Panc1 (cell line): Measurements from ENCODE around the gene ZIC2. TPM values are rescaled to one million over a fixed set of nuclear protein-coding genes. Genes with fewer than 3 reads are reported as not detected.
A peak's percentile ranks its signal among the peaks of the same experiment; 100 is the strongest.

Experiments used
- ATAC-seq: fragments of 200-7000 bp; cut with Tn5 transposase; 2 replicates; pipeline ENCODE4 v1.9.1; 2020; ENCODE audit warnings: mild to moderate bottlenecking, moderate library complexity
- BruUV-seq: library from RNA; stranded (reverse); fragments of 400-500 nt; replicated peaks from 2 replicates; lab custom pipeline; 2021; lab: Mats Ljungman, UMichigan
- CTCF ChIA-PET: fragments of 300-600 bp; sonication (Branson Sonifier 250); formaldehyde crosslinking; loops from one replicate; lab custom pipeline; 2022; ENCODE audit warnings: antibody characterized with exemption; lab: Charles Lee
- POLR2A ChIA-PET: fragments of 300-600 bp; sonication (Branson Sonifier 250); formaldehyde crosslinking; loops from one replicate; lab custom pipeline; 2022; ENCODE audit warnings: antibody characterized with exemption; lab: Charles Lee
- DNase-seq: peaks from one replicate; pipeline ENCODE4 v3.0.0-alpha.2; 2010; ENCODE audit warnings: low read depth, low spot score
- H3K27ac ChIP-seq: 2 replicates; pipeline ENCODE4 v1.5.1; 2011; ENCODE audit warnings: mild to moderate bottlenecking, low read length, inconsistent platforms
- H3K27me3 ChIP-seq: fragments of 200-500 bp; sonication (Bioruptor generic); 2 replicates; pipeline ENCODE4 v1.6.0; 2014; ENCODE audit warnings: low read length, inconsistent platforms; ENCODE audit not compliant: control insufficient read depth, insufficient read depth
- H3K36me3 ChIP-seq: fragments of 200-500 bp; sonication (Bioruptor generic); 2 replicates; pipeline ENCODE4 v1.5.1; 2014; ENCODE audit warnings: inconsistent platforms, mild to moderate bottlenecking, low read length, moderate library complexity; ENCODE audit not compliant: control insufficient read depth, insufficient read depth
- H3K4me1 ChIP-seq: 2 replicates; pipeline ENCODE4 v1.5.1; 2011; ENCODE audit warnings: inconsistent platforms, mild to moderate bottlenecking, low read length, moderate library complexity; ENCODE audit not compliant: control insufficient read depth, insufficient read depth
- H3K4me3 ChIP-seq, 2 experiments: 2 replicates each; pipeline ENCODE4 v1.5.1; 2011 to 2012; ENCODE audit warnings: low read depth in 2 of 2, low read length in 2 of 2, mild to moderate bottlenecking in 2 of 2, inconsistent platforms in 1 of 2, moderate library complexity in 1 of 2
- H3K9me3 ChIP-seq: fragments of 200-500 bp; sonication (Bioruptor generic); 2 replicates; pipeline ENCODE4 v1.5.1; 2014; ENCODE audit warnings: low read depth, mild to moderate bottlenecking, inconsistent platforms, low read length, moderate library complexity; ENCODE audit not compliant: control insufficient read depth, insufficient read depth
- CTCF ChIP-seq: fragments of 450-650 bp; IDR thresholded peaks from 2 replicates; pipeline ENCODE4 v1.5.1; 2017; ENCODE audit warnings: mild to moderate bottlenecking
- REST ChIP-seq, 2 experiments: IDR thresholded peaks; 2 replicates each; pipeline ENCODE4 v1.6.1; 2011 to 2012; ENCODE audit warnings: low read depth in 2 of 2, control low read depth in 1 of 2, low read length in 1 of 2, mild to moderate bottlenecking in 1 of 2, moderate library complexity in 1 of 2; ENCODE audit not compliant: insufficient read depth in 1 of 2
- SIN3A ChIP-seq: IDR thresholded peaks from 2 replicates; pipeline ENCODE4 v1.6.1; 2012; ENCODE audit warnings: low read depth, mild to moderate bottlenecking, low read length, moderate library complexity, borderline replicate concordance; ENCODE audit not compliant: insufficient read depth
- TCF7L2 ChIP-seq: IDR thresholded peaks from 2 replicates; pipeline ENCODE4 v1.6.1; 2011; ENCODE audit warnings: mild to moderate bottlenecking, low read depth, low read length, inconsistent platforms
- in situ Hi-C: cut with HindIII; loops from 2 replicates; pipeline ENCODE4 v1.10.0; 2016; ENCODE audit warnings: low sequenced_read_pairs, low pct_unique_long_range_greater_than_20kb
- intact Hi-C: fragments of 100-400 bp; cut with micrococcal nuclease; formaldehyde crosslinking; loops from one replicate; pipeline ENCODE4 v1.10.0; 2022; ENCODE audit not compliant: unreplicated experiment
- total RNA-seq: library from RNA; stranded (reverse); gene quantifications from one replicate; pipeline ENCODE4 v1.2.1, GENCODE V29; 2021; ENCODE audit not compliant: unreplicated experiment

The ZIC2 gene
- total RNA-seq, 1 experiment from 2014 or later = 54.5 TPM

- in situ Hi-C loops = no loop called here
- Histone ChIP-seq H3K4me1 (peaks cover 17% of the 10 kb centered on the region), H3K9me3 (no peaks in the 10 kb centered on the region), H3K36me3 (peaks cover 3% of the 10 kb centered on the region; the same call in 1 of the 2 replicates), H3K4me3 (peak overlapping the region; percentile 38 to 61), H3K27ac (peak overlapping the region; percentile 96), H3K27me3 (no peaks in the 10 kb centered on the region)
- TF ChIP-seq REST (IDR thresholded peaks at IDR 0.05; ENCODE audit: insufficient read depth in 1 of 2, low read depth in 2 of 2, low read length in 1 of 2) (no peak), TCF7L2 (no peak), SIN3A (no peak), CTCF (no peak)
- DNase-seq (no peak), ATAC-seq (no peak)
- BruUV-seq = no TSS peak
- intact Hi-C loops = loop anchor here (5.0 kb wide), 1 partner anchor 101 kb away; the partner anchor contains the start of gene PCCA
- ChIA-PET POLR2A (interaction anchor here (0.6 kb wide), 1 partner anchor 1657 kb away, joined by 9 read pairs; no protein-coding TSS in a partner anchor), CTCF (no interaction called here)
Observed at GRCh38 chr13:99986741-99987140, 5.2 kb downstream of the ZIC2 start.

DNA sequence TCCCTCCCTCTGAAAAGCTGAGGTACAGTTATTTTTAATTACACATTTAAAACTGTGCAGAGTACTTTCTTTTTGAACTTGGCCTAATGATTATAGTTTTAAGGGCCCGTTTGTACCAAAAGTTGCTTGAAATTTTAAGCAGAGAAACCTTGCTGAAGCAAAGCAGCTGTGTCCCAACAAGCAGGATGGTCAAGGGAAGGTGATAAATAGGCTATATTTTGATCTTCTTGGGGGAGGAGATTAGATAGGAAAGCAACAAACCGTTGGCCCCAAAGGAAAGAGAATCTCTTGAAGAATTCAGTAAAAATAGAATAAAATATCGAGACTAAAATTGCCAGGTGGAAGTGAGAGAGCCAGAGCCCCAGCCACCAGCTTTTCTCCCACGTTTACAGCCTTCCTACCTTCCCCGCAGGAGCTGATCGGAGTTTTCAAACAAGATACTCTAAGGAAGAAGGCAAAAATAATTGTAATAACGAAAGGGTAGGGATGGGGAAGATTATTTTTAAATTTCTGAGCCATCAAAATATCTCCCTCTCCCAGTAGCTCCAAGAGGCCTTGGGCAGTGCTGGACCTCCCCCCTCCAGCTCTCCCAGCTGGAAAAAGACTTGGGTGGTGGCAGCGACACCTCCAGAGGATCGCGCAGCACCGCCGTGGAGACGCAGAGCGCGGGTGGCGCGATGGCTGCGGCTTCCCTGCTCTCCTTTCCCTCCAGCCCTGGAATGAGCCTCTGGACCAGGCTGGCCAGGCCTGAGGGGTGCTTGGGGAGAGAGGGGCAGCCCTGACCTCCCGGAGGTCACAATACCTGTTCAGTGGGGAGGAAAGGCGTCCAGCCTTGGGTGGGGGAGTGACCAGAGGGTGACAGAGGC lies 5.8 kb downstream of the ZIC2 start:
- TF ChIP-seq TCF7L2 (no peak), SIN3A (no peak), REST (IDR thresholded peaks at IDR 0.05; ENCODE audit: insufficient read depth in 1 of 2, low read depth in 2 of 2, low read length in 1 of 2) (no peak), CTCF (no peak)
- Histone ChIP-seq H3K4me3 (peak overlapping the region; percentile 38 to 61; a peak in 3 of 4 replicates), H3K27me3 (no peaks in the 10 kb centered on the region), H3K27ac (peak overlapping the region; percentile 96), H3K4me1 (peaks cover 19% of the 10 kb centered on the region), H3K9me3 (no peaks in the 10 kb centered on the region), H3K36me3 (peaks cover 3% of the 10 kb centered on the region; the same call in 1 of the 2 replicates)
- intact Hi-C loops = loop anchor here (5.0 kb wide), 1 partner anchor 100 kb away; the partner anchor contains the start of gene PCCA
- no TSS peak for BruUV-seq
- POLR2A ChIA-PET = interaction anchor here (0.6 kb wide), 1 partner anchor 1656 kb away, joined by 9 read pairs; no protein-coding TSS in a partner anchor
- in situ Hi-C loops = no loop called here
- DNase-seq = no peak
- ATAC-seq = no peak; the same call in 1 of the 2 replicates
- CTCF ChIA-PET = no interaction called here
